Brain pericyte (primary cell): ENCODE results near the gene SLC39A7.
A peak's percentile ranks its signal among the peaks of the same experiment; 100 is the strongest.

Source experiments
- DNase-seq: peaks from one replicate; pipeline ENCODE4 v3.0.0-alpha.2; 2012; ENCODE audit warnings: low read depth, low spot score

The SLC39A7 gene

DNA sequence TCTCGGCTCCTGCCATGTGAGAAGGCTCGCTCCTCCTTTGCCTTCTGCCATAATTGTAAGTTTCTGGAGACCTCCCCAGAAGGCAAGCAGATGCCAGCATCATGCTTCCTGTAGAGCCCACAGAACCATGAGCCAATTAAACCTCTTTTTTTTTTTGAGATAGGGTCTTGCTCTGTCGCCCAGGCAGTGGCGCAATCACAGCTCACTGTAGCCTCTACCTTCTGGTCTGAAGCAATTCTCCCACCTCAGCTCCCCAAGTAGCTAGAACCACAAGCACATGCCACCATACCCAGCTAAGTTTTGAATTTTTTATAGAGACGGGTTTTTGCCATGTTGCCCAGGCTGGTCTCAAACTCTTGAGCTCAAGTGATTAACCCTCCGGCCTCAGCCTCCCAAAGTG, 36.2 kb downstream of the SLC39A7 start:
- no peak for DNase-seq

DNA sequence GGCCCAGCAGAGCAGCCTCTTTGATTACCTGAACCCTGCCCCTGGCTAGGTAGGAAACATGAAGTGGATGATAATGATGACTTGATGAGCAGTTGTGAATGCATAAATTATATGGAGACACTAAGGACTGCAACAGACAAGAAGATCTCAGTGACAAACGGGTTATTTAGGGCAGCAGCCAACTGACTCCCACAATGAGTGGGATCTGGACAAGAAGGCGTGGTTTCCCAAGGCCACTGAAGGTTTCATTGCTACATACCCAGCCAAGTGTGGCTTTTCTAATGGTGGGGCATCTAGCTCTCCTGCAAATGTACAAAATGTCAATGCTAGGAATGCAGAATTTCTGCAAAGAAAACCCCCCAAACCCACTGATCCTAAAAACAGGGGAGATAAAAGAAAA, 37.1 kb downstream of the SLC39A7 start:
- DNase-seq: no peak

DNA sequence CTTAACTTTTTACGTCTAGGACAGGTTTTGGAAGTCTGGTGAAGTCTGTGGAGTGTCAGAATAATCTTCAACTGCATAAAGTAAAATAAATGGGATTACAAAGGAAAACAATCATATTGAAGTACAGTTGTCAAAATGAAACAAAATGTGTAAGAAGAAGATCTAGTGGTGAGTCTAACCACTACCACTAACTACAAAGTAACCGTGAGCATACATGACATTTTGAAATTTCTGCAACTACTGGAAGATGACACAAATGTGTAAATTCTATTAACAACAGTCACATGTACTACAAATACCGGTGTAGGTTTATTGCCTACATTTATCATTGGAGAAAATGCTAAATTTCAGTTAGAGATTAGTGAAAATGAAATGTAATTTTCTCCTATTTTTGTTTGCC, 41.3 kb downstream of the SLC39A7 start:
- no peak for DNase-seq

DNA sequence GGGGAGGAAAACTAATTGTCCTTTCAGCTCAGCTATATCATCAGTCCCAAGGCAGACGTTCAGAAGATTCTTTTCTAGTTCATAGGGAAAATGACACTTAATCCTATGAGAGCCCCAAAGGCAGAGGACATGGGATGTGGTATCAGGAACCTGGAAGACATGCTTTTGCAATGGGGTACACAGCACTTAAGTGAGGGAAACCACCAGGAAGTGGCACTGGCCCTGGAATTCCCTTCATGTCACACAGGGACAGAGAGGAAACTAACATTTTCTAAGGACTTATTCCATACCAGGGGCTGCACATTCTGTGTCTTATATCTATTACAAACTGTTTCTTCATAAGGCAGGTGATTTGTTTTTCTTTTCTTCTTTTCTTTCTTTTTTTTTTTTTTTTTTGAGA, 42.8 kb downstream of the SLC39A7 start:
- no peak for DNase-seq

DNA sequence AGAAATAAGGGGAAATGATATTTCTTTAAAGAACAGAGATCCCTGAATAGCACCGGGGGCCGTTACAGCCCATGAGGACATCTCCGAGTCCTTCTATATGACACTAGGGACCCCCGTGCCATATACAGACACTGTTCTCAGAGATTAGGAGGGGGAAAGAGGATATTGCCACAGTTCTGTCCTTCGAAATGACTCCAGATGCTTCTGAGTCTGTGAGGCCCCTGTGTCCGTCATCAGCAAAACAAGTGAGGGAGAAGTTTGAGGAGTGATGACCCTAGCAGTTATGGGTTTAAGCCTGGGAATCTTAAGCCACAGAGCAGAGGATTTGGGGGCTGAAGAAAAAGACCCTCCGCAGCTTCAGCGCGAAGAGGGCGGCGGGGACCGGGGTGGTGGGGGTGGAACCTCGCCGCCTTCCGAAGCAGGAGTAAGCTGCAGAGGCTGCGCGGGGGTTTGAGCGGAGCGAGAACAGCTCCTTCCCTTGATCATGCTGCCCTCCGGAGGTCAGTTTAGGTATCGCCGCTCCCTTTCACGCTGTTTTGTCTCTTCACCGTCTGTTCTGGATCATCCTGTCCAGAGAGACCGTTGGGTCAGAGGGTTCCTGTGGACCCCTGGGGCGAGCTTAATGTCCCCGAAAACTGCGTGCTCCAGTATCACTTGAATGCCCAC, 47.4 kb downstream of the SLC39A7 start:
- DNase-seq: peak; percentile 71

DNA sequence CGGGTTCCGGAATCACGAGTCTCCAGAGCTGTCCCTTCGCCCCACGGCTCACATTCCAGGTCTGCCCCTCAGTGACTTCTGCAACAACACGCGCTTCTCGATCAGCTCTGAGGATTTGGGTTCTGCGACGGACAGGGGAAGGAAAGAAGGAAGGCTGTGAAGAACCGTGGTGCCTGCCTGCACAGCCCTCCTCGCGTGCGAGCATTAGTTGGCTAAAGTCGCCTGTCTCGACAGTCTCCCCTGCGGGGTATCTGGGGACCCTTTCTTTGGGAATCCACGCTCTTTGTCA, 47.9 kb downstream of the SLC39A7 start:
- no peak for DNase-seq

DNA sequence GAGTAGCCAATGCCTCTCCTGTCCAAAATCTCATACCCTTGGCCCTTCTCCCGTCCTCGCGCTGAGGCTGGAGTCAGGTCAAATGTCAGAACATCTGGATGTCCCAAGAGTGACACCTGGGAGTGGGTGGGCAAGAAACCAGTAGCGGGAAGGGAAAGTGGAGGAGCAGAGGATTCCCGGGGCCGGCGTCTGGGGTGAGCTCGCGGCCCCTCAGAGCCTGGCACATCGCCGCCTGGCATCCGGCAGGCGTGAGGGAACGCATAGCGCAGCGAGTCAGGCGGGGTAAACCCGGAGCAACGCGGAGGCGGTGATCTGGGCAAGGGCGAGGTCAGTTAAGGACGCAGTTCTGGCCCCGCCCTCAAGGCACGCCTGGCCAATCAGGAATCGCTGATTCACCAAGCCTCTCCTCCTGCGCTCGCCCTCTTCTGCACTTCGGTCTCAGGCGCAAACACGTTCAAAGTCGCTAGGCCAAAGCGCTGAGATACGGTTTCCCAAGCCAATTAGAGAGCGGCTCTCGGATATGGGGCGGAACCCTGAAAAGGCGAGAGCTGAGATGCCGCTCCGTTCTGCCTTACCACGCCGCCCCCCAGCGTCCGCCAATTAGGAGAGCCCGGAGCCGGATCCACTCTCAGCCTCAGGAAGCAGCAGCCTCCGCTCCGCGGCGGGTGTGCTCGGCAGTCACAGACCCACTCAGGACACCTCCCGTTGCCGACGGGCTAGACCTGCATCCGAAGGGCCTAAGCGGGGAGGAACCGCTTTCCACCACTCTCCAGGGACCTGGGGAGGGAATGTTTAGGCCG, 48.5 kb downstream of the SLC39A7 start:
- peak; percentile 97 for DNase-seq

DNA sequence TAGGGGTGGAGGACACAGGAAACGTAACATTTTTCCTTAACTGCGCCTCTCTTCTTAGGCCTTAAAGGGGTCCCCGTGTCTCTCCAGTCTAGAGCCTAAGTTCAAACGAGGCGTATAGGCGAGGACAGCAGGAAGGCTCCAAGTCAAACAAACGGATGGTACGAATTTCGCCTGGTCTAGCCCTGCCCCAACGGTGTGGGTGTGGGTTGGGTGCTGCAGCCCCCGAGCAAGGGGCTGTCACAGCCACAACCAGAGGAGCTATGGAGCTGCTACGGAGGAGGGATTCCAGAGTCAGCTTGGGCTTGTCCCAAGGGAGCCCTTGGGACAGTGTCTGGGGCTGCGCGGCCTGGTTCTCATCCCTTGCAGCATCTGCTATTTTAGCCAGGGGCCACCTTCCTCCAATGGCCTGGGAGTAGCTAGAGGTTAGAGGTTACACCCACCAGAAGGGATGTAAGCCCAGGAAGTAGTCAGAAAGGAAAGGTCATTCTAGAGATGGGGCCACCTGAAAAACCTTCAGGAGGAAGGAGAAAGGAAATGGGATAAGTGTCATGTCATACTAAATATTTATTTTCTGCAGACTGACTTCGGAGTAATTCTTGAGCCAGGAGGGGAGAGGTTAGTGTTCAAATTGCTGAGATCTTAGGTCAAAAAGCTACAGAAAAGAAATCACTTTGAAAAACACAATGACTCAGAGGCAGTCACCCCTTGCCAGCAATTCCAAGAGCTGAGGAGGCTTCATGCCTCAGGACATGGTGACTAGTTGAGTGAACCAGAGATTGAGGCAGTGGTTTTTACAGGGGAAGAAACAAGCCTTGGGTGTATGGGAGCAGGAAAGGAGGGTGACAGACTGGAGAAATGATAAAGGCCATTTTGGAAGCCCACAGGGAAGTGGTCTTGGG, 49.3 kb downstream of the SLC39A7 start:
- no peak for DNase-seq

DNA sequence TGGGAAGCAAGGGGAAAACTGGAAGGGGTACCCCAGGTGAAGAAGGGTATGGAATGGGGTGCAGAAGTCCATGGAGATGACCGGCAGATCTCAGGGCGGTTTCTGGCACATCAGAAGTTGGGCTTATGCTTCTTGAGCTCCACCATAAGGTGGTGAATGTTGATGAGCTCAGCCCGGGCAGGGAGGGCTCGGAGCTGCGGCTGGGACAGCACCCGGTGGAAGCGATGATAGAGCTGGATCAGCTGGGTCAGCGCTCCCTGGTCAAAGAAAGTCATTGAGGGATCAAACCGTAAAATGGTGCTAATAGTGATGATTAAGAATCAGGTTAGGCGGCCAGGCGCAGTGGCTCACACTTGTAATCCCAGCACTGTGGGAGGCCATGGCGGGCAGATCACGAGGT, 50.1 kb downstream of the SLC39A7 start:
- DNase-seq: no peak

DNA sequence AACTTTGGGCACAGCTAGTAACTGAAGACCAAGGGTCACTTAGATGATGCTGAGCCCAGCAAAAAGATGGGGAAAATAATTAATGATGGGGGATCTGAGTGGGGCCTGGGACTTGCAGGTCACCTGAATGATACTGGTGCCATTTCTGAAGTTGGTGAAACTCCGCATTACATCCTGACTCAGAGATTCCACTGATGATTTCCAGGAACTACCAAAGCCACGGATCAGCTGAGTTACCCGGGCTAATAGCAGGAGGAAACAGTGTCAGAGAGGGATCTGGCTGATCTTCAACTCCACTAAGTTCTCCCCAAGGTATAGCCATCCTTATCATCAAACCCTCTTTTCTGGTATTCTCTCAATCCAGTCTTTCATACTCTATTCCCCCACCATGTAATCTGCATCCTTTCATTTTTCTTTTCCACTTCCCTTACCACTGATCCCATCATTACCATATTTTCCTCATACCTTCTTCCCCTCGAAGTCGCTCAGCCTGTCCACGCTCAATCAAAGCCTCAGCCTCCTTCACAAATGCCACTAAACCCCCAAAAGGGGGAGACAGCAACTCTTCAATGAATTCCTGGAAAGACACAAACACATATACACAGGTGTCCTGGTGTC, 50.8 kb downstream of the SLC39A7 start:
- DNase-seq: no peak

DNA sequence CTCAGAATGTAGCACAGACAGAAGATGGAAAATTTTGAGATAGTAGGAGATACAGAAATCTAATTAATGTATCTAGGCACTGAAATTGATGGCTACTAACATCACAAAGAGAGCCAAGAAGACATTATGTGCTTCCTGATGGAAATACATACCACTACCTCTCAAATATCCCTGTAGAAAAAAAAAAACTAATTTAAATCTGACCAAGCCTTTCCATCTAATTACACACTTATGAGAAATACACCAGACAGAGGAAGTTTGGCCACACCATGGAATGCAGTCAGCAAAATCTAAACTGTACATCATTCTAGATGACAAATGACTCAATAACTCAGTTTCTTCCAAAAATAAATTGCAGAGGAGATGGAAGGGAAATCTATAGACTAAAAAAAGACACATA, 52.1 kb downstream of the SLC39A7 start:
- no peak for DNase-seq
